RPMI7951 (cell line): ENCODE measurements around the gene TBC1D20. TPM values are rescaled to one million over a fixed set of nuclear protein-coding genes. Genes with fewer than 3 reads are reported as not detected.
A peak's percentile ranks its signal among the peaks of the same experiment; 100 is the strongest.

Source experiments
- DNase-seq: peaks from one replicate; pipeline ENCODE4 v3.0.0-alpha.2; 2012; ENCODE audit warnings: low read depth
- total RNA-seq: library from RNA; depleted of rRNA; stranded (reverse); fragments of >200 nt; shearing (Covaris generic); gene quantifications from 2 replicates; pipeline ENCODE4 v1.2.3, GENCODE V29; 2014

TBC1D20 gene
- total RNA-seq, 1 experiment from 2014 or later: 35.3 TPM

DNA sequence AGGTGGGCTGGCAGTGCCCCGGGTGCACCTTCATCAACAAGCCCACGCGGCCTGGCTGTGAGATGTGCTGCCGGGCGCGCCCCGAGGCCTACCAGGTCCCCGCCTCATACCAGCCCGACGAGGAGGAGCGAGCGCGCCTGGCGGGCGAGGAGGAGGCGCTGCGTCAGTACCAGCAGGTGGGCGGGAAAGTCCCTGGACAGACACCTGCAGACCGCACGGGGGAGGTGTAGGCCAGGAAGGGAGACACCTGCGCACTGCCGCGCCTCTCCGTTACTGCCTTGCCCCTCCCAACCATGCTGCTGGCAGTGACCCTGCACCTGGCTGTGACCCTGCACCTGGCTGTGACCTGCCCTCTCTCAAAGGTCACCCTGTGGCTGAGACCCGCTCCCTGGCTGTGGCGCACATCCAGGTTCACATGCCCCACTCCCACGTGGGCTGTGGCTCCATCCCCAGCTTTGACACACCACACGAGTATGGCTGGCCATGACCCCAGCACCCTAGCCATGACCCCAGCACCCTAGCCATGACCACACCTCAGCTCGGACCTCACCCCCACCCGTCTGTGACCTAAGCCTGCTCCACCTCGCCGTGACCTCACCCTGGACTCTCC, 42.7 kb downstream of the TBC1D20 start:
- DNase-seq: no peak

- no peak for DNase-seq
These were observed 43.4 kb downstream of the TBC1D20 start for GRCh38 chr20:418858-419365.

DNA sequence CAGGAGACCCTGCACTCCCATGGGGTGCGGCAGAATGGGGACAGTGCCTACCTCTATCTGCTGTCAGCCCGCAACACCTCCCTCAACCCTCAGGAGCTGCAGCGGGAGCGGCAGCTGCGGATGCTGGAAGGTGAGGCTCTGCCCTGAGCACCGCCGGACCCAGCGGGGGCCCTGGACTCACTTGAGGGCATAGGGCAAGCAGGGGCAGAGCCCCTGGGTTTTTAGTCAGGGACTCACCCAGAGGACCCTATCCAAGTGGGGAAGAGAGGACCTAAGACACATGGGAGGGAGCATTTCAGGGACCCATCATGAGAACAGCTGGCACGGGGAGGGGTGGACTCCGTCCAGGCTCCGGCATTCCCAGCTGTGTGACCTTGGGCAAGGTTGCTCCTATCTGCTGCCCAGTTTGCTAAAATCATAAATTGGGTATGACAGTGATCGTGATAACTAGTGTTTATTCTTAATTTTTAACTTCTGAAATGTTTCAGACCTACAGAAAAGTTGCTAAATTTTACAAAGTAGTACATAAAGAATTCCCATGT, 44.5 kb downstream of the TBC1D20 start:
- no peak for DNase-seq

- no peak for DNase-seq
These were observed 45.2 kb downstream of the TBC1D20 start for GRCh38 chr20:416950-417800.

DNA sequence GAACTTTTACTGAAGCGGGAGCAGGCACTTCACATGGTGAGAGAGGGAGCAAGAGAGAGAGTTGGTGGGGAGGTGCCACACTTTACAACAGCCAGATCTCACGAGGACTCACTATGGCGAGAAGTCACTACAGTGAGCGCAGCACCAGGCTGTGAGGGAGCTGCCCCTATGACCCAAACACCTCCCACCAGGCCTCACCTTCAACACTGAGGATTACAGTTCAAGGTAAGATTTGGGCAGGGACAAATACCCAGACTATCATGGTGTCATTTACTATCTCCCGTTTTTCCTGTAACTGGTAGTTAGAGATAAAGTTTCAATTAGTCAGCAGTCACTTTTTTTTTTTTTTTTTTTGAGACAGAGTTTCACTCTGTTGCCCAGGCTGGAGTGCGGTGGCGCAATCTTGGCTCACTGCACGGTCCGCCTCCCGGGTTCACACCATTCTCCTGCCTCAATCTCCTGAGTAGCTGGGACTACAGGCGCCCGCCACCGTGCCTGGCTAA, 46.5 kb downstream of the TBC1D20 start:
- DNase-seq: no peak

- DNase-seq: no peak
These were observed 48.2 kb downstream of the TBC1D20 start for GRCh38 chr20:414161-414560.

DNA sequence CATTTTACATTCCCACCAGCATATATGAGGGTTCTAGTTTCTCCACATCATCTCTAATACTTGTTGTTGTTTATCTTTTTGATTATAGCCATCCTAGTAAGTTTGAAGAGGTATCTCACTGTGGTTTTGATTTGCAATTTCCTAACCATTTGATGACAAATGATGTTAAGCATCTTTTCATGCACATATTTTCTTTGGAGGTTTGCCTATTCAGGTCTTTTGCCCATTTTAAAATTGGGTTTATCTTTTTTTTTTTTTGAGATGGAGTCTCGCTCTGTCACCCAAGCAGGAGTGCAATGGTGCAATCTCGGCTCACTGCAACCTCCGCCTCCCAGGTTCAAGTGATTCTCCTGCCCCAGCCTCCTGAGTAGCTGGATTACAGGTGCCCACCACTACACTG, 50.3 kb downstream of the TBC1D20 start:
- DNase-seq: no peak

DNA sequence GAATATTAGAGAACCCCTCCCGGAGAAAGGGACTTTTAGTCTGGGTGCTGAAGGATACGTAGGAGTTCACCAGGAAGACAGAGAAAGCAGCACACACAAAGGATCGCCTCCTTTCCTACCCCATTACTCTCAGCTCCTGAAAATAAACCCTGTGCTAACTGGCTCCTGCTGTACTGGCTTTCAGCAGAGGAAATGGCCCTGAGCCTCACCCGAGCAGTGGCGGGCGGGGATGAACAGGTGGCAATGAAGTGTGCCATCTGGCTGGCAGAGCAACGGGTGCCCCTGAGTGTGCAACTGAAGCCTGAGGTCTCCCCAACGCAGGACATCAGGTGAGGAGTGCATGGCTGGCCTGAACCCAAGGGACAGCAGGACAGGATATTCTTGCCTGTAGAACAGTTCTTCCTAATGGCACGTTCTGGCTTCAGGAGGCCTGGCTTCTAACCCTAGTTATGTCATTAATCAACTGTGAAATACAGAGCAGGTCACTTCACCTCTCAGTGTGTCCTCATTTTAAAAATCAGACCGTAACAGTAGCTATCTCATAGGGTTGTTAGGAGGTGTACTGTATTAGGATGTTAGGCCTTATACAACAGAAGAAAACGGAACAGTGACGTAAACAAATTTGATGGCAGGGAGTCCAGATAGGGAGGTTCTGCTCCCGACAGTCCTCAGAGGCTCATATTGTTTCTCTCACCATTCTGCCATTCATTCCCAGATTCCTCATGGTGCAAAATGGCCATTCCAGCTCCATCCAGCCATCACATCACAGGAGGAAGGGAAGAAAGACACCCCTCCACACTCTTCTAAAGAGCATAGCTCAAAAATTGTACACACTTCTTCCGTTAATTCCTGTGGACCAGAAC, 52.4 kb downstream of the TBC1D20 start:
- no peak for DNase-seq

DNA sequence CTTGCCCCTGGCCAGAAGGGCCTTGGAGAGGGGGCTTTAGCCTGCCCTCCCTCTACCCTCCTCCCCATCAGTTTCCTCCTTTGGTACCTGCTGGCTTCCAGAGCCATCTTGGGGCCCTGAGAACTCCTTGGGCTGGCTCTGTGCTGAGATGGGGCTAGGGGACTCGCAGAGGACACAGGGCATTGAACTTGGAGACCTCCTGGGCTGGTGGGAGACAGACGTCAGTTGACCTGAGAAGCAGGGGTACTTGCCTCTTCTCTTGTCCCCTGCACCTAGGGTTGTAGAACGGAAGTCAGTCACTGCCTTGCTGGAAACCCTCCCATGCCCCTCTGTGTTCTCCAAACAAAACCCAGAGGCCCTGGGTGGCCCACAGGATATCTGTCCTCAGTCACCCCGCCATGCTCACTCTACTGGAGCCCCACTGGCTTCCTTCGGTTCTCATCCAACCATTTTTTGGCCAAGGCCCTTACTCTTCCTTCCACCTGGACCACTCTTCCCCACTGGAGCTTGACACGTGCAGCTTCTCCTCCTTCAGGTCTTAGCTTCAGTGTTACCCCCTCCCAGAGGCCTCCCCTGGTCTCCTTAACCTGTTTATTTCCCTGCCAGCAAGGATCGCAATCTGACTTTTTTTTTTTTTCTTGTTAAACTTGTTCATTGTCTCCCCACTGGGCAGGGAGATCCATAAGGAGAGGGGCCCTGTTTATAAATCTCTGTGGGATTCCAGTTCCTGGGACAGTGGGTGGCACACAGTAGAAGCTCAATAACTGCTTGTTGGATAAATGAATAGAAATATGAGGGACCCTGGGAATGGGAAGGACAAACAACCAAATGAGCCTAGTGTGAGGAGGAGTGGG, 53.3 kb downstream of the TBC1D20 start:
- peak; percentile 31 for DNase-seq

DNA sequence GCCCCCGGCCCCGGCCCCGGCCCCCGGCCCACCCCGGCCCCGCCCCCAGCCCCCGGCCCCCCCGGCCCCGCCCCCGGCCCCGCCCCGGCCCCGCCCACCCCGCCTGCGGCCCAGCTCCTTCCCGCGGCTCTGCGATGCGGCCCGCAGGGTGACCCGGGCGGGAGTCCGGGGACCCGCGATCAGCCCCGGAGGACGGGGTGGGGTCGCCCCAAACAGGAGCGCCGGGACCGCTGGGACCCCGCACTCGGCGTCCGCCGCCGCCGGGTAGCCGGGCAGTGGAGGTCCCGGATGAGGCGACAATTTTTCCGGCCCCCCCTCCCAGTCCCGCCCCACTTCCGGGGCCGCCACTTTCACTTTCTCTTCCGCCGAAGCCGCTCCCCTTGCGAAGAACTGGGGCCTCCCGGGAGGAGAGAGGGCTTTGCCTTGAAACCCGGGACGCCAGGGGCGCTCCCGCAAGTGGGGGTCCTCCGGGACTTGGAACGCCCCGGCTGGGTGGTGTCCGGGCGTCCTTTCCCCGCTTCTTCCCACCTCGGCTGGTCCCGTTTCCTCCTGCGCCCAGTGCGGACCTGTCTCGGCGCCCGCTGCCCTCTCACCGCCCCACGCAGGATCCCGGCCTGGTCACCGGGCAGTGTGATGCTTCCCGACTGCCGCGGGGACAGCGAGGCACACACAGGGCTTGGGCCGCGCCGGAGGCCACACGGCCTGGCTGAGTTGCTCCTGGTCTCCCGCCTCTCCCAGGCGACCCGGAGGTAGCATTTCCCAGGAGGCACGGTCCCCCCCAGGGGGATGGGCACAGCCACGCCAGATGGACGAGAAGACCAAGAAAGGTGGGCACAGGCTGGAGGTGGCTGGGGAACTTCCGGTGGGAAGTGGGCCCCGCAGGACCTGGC, 54.1 kb downstream of the TBC1D20 start, which contains the start of gene RBCK1:
TSS of gene RBCK1 (plus strand) at position 347 of the 890 bp plus-strand sequence. CDS start at position 806, 459 bp downstream.
- peak; percentile 90 for DNase-seq

GRCh38 chr20:407133-407952, 55.0 kb downstream of the TBC1D20 start:
- DNase-seq: peak; percentile 84

- DNase-seq: no peak
These were observed 55.9 kb downstream of the TBC1D20 start for GRCh38 chr20:406200-407132.

GRCh38 chr20:404088-404487, 58.2 kb downstream of the TBC1D20 start:
- no peak for DNase-seq

DNA sequence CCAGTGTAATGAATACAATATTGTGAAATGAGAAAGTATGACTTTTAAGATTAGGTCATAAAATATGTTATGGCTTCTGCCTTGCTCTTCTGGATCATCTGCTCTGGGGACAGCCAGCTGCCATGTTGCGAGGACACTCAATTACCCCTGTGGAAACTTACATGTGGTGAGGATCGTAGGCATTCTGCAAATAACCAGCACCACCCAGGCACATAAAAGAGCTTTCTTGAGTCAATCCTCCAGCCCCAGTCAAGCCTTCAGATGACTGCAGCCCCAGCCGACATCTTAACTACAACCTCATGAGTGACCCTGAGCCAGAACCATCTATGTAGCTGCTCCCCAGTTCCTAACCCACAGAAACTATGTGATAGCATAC, 58.8 kb downstream of the TBC1D20 start:
- no peak for DNase-seq

DNA sequence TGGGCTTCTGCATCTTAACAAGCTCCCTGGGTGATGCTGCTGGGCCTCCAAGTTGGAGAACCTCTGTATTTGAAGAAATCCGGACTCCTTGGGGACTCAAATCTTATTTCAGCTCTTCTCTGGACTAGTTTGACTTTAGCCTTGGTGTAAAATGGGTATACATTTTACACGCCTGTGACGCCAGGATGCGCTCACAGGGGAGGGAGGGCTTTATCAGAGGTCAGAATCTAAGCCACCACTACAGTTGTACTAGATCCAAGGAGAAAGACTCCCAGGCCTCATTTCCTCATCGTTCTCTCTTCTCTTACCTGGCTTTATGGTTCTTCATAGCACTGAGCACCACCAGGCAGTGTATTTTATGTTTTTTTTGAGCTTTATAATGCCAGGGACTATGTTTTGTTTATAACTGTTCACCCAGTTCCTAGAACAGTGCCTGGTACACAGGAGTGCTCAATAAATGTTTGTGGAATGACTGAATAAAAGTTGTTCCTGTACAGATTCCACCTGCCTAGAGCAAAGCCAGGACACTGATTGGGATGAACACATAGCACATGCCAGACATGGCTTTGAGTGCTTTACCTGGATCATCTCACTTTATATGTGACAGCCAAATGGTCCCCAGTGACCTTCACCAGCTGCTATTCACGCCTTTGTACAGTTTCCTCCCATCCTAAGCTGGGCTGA, 59.3 kb downstream of the TBC1D20 start:
- no peak for DNase-seq

GRCh38 chr20:402496-402885, 59.8 kb downstream of the TBC1D20 start:
- DNase-seq: no peak
